ENCODE data around the gene DNAJA1. TPM values are rescaled to one million over a fixed set of nuclear protein-coding genes. Genes with fewer than 3 reads are reported as not detected.

DNAJA1 gene
- total RNA-seq, result 100 to 1,000 TPM in 3 of 6 donors, 10 to 100 TPM in 3; 35.6 to 141 (median 94.0) TPM

DNA sequence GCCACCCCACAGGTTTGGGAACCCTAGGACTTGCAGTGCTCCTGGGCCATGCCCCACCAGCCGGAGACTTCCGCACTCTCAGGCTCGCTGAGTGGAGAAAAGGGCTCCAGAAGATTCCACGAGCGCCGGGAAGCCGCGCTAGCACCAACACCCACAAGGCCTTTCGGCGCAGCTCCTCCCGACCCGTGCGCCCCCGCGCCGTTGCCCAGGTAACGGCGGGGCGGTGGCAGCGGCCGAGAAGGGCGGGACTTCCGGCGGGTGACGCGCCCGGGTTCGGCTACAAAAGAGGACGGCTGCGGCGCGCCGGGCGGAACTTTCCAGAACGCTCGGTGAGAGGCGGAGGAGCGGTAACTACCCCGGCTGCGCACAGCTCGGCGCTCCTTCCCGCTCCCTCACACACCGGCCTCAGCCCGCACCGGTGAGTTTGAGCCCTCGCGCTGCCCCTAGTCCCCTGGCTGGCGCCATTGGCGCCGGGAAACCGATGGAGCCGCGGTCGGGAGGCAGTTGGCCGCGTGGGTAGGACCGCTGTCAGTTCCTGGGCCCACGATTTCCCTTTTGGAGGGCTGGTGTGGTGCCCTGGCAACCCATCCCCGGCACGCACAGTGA lies at the start of gene DNAJA1:
DNAJA1 (plus strand) TSS at position 308 of the 606 bp plus-strand sequence. CDS start 1,212 bp downstream, outside the sequence.
- Histone ChIP-seq H3K27ac (peak within 1 kb of the TSS; percentile 97 to 100 (median 99)), H3K4me1 (peaks cover 46 to 56% (median 54%) of the 10 kb centered on the region in 4 donors), H3K9me3 (no peaks in the 10 kb centered on the region), H3K36me3 (peaks cover 0 to 40% (median 3%) of the 10 kb centered on the region in 4 donors), H3K4me3 (peak within 1 kb of the TSS; percentile 74 to 97 (median 77)), H3K27me3 (no peaks in the 10 kb centered on the region)
- 0% methylated on average over 3 to 46 of the region's 61 CpGs for WGBS, 2 donors
- TF ChIP-seq, protein P1, sequence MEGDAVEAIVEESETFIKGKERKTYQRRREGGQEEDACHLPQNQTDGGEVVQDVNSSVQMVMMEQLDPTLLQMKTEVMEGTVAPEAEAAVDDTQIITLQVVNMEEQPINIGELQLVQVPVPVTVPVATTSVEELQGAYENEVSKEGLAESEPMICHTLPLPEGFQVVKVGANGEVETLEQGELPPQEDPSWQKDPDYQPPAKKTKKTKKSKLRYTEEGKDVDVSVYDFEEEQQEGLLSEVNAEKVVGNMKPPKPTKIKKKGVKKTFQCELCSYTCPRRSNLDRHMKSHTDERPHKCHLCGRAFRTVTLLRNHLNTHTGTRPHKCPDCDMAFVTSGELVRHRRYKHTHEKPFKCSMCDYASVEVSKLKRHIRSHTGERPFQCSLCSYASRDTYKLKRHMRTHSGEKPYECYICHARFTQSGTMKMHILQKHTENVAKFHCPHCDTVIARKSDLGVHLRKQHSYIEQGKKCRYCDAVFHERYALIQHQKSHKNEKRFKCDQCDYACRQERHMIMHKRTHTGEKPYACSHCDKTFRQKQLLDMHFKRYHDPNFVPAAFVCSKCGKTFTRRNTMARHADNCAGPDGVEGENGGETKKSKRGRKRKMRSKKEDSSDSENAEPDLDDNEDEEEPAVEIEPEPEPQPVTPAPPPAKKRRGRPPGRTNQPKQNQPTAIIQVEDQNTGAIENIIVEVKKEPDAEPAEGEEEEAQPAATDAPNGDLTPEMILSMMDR (IDR thresholded peaks at IDR 0.05), result peak in 2 of 6 experiments; percentile 9 to 10
- TF ChIP-seq EP300 (IDR thresholded peaks at IDR 0.05), result peak in 1 of 4 donors; percentile 88
- peak; percentile 92 to 100 (median 100) for TF ChIP-seq POLR2A (IDR thresholded peaks at IDR 0.05)
- TF ChIP-seq POLR2AphosphoS5 (IDR thresholded peaks at IDR 0.05), result peak; percentile 99 to 100
- ATAC-seq (ENCODE audit: low FRiP score in 2 of 2) (peak; percentile 98 to 99), DNase-seq (peak; percentile 94 to 99)

- DNase-seq, result no peak
- no peak overlapping the region for H3K27ac ChIP-seq
- ATAC-seq (ENCODE audit: low FRiP score in 2 of 2), result no peak
- no peaks in the 10 kb centered on the region for H3K27me3 ChIP-seq
- H3K36me3 ChIP-seq, result peaks cover 15 to 61% (median 32%) of the 10 kb centered on the region in 4 donors
- H3K4me1 ChIP-seq, result no peaks in the 10 kb centered on the region
- 88 to 89% methylated on average over 2 of the region's 2 CpGs for WGBS, 2 donors
- TF ChIP-seq, protein P1 (IDR thresholded peaks at IDR 0.05), result no peak
- no peak for TF ChIP-seq EP300 (IDR thresholded peaks at IDR 0.05)
- TF ChIP-seq POLR2A (IDR thresholded peaks at IDR 0.05), result no peak
- TF ChIP-seq POLR2AphosphoS5 (IDR thresholded peaks at IDR 0.05), result no peak
- H3K9me3 ChIP-seq, result no peaks in the 10 kb centered on the region
- no peak overlapping the region for H3K4me3 ChIP-seq
Observed at GRCh38 chr9:32978051-32978450, 47.0 kb upstream of the DNAJA1 start.

DNA sequence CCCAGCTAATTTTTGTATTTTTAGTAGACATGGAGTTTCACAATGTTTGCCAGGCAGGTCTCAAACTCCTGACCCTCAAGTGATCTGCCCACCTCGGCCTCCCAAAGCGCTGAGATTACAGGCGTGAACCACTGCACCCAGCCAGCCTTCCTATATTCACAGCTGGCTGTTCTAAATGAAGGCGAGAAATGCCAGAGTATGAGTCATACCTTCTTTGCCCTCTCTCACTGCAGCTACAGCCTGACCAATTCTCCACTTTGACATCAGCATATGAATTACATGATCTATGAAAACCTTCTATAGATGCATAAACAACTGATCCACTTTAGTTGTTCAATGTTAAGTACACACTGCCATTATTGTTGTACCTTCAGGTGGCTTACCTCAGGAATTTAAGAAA lies 38.1 kb upstream of the DNAJA1 start:
- H3K36me3 ChIP-seq, result peaks cover 33 to 75% (median 60%) of the 10 kb centered on the region in 4 donors
- ATAC-seq (ENCODE audit: low FRiP score in 2 of 2), result no peak
- no peak overlapping the region for H3K4me3 ChIP-seq

GRCh38 chr9:32989660-32990059 lies 35.4 kb upstream of the DNAJA1 start:
- Histone ChIP-seq H3K9me3 (no peaks in the 10 kb centered on the region), H3K4me3 (no peak overlapping the region), H3K4me1 (peaks cover 0 to 13% (median 0%) of the 10 kb centered on the region in 4 donors), H3K27me3 (no peaks in the 10 kb centered on the region), H3K27ac (no peak overlapping the region), H3K36me3 (peaks cover 17 to 60% (median 43%) of the 10 kb centered on the region in 4 donors)
- TF ChIP-seq POLR2AphosphoS5 (IDR thresholded peaks at IDR 0.05) (no peak), EP300 (IDR thresholded peaks at IDR 0.05) (no peak), POLR2A (IDR thresholded peaks at IDR 0.05) (no peak)
- TF ChIP-seq, protein P1 (IDR thresholded peaks at IDR 0.05), result no peak
- WGBS, 2 donors, result 88 to 92% methylated on average over 8 of the region's 8 CpGs
- ATAC-seq (ENCODE audit: low FRiP score in 2 of 2) (no peak), DNase-seq (no peak)

More for the DNA sequence above, 38.1 kb upstream of the DNAJA1 start:
- Histone ChIP-seq H3K4me1 (no peaks in the 10 kb centered on the region), H3K27ac (no peak overlapping the region), H3K9me3 (no peaks in the 10 kb centered on the region), H3K27me3 (no peaks in the 10 kb centered on the region)
- WGBS, 2 donors, result 96% methylated on average over 4 of the region's 4 CpGs
- no peak for DNase-seq
- TF ChIP-seq POLR2A (IDR thresholded peaks at IDR 0.05), result no peak
- no peak for TF ChIP-seq EP300 (IDR thresholded peaks at IDR 0.05)

DNA sequence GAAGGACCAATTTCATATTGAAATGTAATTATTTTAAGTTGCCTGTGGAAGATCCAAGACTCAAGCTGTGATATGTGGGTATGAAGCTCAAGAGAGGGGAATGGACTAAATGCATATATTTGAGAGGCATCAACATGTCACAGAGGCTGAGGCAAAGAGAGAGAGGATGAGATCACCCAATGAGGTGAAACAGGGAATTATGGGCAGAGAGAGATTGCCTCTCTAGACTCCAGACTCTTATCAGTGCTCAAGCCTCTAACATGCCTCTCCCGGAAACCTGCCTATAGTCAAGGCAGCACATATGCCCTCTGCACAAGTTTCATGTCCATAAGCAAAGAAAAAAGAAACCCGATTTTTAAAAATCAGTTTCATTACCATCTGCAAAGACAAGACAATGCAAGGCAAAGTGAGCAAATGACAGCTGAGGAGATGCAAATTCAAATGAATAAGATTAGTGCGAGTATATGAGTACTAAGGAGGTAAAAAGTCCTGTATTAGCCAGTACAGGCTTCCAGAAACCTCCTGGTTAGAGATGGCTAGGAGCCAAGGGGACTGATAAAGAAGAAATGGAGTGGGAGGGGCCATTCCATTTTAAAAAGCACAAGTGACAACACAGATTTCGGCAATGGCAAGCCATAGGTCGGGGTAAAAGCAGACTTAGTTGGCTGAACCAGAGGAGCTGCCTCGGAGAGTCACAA lies 33.0 kb upstream of the DNAJA1 start:
- Histone ChIP-seq H3K9me3 (no peaks in the 10 kb centered on the region), H3K36me3 (peaks cover 11 to 58% (median 40%) of the 10 kb centered on the region in 4 donors), H3K4me3 (no peak overlapping the region), H3K27ac (no peak overlapping the region), H3K4me1 (peaks cover 0 to 13% (median 0%) of the 10 kb centered on the region in 4 donors), H3K27me3 (no peaks in the 10 kb centered on the region)
- no peak for TF ChIP-seq EP300 (IDR thresholded peaks at IDR 0.05)
- no peak for TF ChIP-seq POLR2A (IDR thresholded peaks at IDR 0.05)
- TF ChIP-seq POLR2AphosphoS5 (IDR thresholded peaks at IDR 0.05), result no peak
- TF ChIP-seq, protein P1 (IDR thresholded peaks at IDR 0.05), result no peak
- DNase-seq (no peak), ATAC-seq (ENCODE audit: low FRiP score in 2 of 2) (no peak)
- WGBS, 2 donors, result 75 to 79% methylated on average over 6 of the region's 6 CpGs

Data from upper lobe of left lung (tissue), 6 donors.